Spleen (tissue), 7 donors: ENCODE data around the gene SALL4.

Source experiments
- CTCF ChIP-seq, 11 experiments: fragments of 200-600 bp in 7 of 11; fragments of 450-650 bp in 4 of 11; sonication (generic) in 4 of 11; IDR thresholded peaks in 8 of 11; conservative IDR thresholded peaks in 3 of 11; 1 replicate in 7 of 11; 2 replicates in 4 of 11; pipeline versions ENCODE4 v1.4.0 to v1.8.0; 2016 to 2021; ENCODE audit warnings: antibody characterized with exemption in 11 of 11, inconsistent platforms in 4 of 11, mild to moderate bottlenecking in 1 of 11
- POLR2AphosphoS5 ChIP-seq, 3 donors: sonication (generic); formaldehyde crosslinking; IDR thresholded peaks; one replicate each; pipeline ENCODE4 v1.5.1; 2017; ENCODE audit warnings: antibody characterized with exemption in 3 of 3
- donor health status: DM: no; HTN: no; CAD: no; lungs with moderate emphysema.
- donor health status: DM: no; HTN: no; CAD: no.
- donor health status: DM: no; HTN: no; CAD: no.

DNA sequence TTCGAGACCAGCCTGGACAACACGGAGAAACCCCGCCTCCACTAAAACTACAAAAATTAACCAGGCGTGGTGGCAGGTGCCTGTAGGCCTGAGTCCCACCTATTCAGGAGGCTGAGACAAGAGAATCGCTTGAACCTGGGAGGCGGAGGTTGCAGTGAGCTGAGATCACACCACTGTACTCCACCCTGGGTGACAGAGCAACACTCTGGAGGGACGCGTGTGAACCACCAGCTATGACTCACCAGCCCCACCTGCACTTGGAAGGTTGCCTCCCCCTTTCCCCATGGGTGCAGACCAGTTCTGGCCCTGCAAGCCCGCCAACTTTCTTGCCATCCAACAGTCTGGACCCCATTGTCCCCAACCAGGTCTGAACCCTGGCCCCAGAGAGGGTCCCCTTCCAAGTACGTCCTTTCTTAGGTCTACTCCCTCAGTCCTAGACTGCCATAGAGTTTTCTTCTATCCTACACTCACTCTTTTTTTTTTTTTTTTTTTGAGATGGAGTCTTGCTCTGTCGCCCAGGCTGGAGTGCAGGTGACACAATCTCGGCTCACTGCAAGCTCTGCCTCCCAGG lies 63.4 kb downstream of the SALL4 start:
- TF ChIP-seq POLR2AphosphoS5 (IDR thresholded peaks at IDR 0.05) (no peak), CTCF (IDR thresholded peaks at IDR 0.05 in 8 of 11, conservative IDR thresholded peaks at IDR 0.05 in 3 of 11) (no peak)
